Spleen (tissue), 7 donors: Measurements from ENCODE around the gene SUN5.

Experiments
- CTCF ChIP-seq, 11 experiments: fragments of 200-600 bp in 7 of 11; fragments of 450-650 bp in 4 of 11; sonication (generic) in 4 of 11; IDR thresholded peaks in 8 of 11; conservative IDR thresholded peaks in 3 of 11; 1 replicate in 7 of 11; 2 replicates in 4 of 11; pipeline versions ENCODE4 v1.4.0 to v1.8.0; 2016 to 2021; ENCODE audit warnings: antibody characterized with exemption in 11 of 11, inconsistent platforms in 4 of 11, mild to moderate bottlenecking in 1 of 11
- POLR2A ChIP-seq, 3 donors: fragments of 450-650 bp; IDR thresholded peaks; one replicate each; pipeline ENCODE4 v1.5.1; 2017; ENCODE audit warnings: antibody characterized with exemption in 3 of 3, mild to moderate bottlenecking in 1 of 3
- donor health status: DM: no; HTN: no; CAD: no; lungs with moderate emphysema.
- donor health status: DM: no; HTN: no; CAD: no.
- donor health status: DM: no; HTN: no; CAD: no.

- TF ChIP-seq POLR2A (IDR thresholded peaks at IDR 0.05) (no peak), CTCF (IDR thresholded peaks at IDR 0.05 in 8 of 11, conservative IDR thresholded peaks at IDR 0.05 in 3 of 11) (no peak)
Measured at GRCh38 chr20:33020278-33021161, 16.3 kb upstream of the SUN5 start.
